A549 (cell line): Measurements from ENCODE around the gene GLOD4.

Experiments used
- BCL3 ChIP-seq: fragments of >200 bp; sonication (Bioruptor Twin); formaldehyde crosslinking; IDR thresholded peaks from 3 replicates; pipeline ENCODE4 v1.6.1; 2016
- CHD4 ChIP-seq: fragments of 200-600 bp; sonication (generic); IDR thresholded peaks from 2 replicates; pipeline ENCODE4 v1.6.1; 2016; ENCODE audit warnings: antibody characterized with exemption, mild to moderate bottlenecking, borderline replicate concordance
- CTCF ChIP-seq: fragments of >200 bp; sonication (Bioruptor Twin); formaldehyde crosslinking; IDR thresholded peaks from 3 replicates; pipeline ENCODE4 v1.5.1; 2016
- EP300 ChIP-seq, 2 experiments: fragments of >200 bp; sonication (Bioruptor Twin); formaldehyde crosslinking; IDR thresholded peaks; 2 replicates in 1 of 2; 3 replicates in 1 of 2; pipeline ENCODE4 v1.6.1; 2016 to 2017
- JUN ChIP-seq, 2 experiments: fragments of >200 bp; sonication (Bioruptor Twin); formaldehyde crosslinking; IDR thresholded peaks; 2 replicates in 1 of 2; 3 replicates in 1 of 2; pipeline ENCODE4 v1.6.1; 2016 to 2017
- MYC ChIP-seq: IDR thresholded peaks from 2 replicates; pipeline ENCODE4 v1.6.1; 2012; ENCODE audit warnings: mild to moderate bottlenecking, inconsistent platforms, low read length, improper control_type of control experiment, borderline replicate concordance
- POLR2A ChIP-seq: IDR thresholded peaks from 2 replicates; pipeline ENCODE4 v1.6.1; 2012; ENCODE audit warnings: mild to moderate bottlenecking, low read length
- TF ChIP-seq, protein P1 (sequence below): fragments of 200-600 bp; sonication (generic); IDR thresholded peaks from 2 replicates; pipeline ENCODE4 v1.6.1; 2016; ENCODE audit warnings: antibody characterized with exemption, mild to moderate bottlenecking, moderate library complexity
- TF ChIP-seq, protein P2 (sequence below): fragments of 150-350 bp; IDR thresholded peaks from 2 replicates; pipeline ENCODE4 v1.6.1; 2014; ENCODE audit warnings: low read depth, mild to moderate bottlenecking, low read length

DNA sequence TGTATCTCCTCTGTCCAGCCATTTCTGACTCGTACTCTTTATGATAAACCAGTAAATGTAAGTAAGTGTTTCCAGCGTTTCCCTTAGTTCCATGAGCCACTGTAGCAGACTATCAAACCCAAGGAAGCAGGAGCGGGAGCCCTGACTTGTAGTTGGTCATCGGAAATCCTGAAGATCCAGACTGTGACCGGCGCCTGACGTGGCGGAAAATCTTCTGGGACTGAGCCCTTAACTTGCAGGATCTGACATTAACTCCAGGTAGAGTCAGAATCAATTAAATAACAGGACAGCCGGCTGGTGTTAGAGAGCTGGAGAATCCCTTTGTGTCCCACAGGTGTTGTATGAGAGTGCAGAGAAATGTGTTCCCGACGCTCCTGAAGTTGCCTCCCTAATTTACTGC lies 4.0 kb downstream of the GLOD4 start:
- TF ChIP-seq CTCF: no peak
- TF ChIP-seq, protein P1, sequence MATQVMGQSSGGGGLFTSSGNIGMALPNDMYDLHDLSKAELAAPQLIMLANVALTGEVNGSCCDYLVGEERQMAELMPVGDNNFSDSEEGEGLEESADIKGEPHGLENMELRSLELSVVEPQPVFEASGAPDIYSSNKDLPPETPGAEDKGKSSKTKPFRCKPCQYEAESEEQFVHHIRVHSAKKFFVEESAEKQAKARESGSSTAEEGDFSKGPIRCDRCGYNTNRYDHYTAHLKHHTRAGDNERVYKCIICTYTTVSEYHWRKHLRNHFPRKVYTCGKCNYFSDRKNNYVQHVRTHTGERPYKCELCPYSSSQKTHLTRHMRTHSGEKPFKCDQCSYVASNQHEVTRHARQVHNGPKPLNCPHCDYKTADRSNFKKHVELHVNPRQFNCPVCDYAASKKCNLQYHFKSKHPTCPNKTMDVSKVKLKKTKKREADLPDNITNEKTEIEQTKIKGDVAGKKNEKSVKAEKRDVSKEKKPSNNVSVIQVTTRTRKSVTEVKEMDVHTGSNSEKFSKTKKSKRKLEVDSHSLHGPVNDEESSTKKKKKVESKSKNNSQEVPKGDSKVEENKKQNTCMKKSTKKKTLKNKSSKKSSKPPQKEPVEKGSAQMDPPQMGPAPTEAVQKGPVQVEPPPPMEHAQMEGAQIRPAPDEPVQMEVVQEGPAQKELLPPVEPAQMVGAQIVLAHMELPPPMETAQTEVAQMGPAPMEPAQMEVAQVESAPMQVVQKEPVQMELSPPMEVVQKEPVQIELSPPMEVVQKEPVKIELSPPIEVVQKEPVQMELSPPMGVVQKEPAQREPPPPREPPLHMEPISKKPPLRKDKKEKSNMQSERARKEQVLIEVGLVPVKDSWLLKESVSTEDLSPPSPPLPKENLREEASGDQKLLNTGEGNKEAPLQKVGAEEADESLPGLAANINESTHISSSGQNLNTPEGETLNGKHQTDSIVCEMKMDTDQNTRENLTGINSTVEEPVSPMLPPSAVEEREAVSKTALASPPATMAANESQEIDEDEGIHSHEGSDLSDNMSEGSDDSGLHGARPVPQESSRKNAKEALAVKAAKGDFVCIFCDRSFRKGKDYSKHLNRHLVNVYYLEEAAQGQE: no peak
- no peak for TF ChIP-seq BCL3
- TF ChIP-seq, protein P2, sequence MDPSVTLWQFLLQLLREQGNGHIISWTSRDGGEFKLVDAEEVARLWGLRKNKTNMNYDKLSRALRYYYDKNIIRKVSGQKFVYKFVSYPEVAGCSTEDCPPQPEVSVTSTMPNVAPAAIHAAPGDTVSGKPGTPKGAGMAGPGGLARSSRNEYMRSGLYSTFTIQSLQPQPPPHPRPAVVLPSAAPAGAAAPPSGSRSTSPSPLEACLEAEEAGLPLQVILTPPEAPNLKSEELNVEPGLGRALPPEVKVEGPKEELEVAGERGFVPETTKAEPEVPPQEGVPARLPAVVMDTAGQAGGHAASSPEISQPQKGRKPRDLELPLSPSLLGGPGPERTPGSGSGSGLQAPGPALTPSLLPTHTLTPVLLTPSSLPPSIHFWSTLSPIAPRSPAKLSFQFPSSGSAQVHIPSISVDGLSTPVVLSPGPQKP: no peak
- TF ChIP-seq EP300 (IDR thresholded peaks at IDR 0.05): no peak
- no peak for TF ChIP-seq JUN (IDR thresholded peaks at IDR 0.05)
- TF ChIP-seq POLR2A: no peak
- TF ChIP-seq MYC: no peak
- no peak for TF ChIP-seq CHD4
